ENCODE measurements around the gene ELMO1.

DNA sequence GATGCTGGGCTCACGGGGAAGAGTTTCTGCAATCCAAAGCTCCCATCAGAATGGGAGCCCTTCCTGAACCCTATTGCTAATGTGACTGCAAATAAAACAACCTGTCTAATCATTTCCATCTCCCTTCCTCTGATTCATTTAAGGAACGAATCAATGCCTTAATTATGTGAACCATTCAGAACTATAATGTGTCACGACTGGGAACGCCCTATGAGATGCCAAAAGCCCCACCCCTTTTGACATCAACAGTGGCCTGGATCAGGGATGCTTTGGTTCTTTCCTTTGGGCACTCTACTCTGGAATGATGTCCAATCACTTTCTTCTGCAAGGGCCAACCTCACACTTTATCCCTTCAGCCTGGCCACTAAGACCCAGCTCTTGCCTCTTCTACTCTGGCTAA is 528.9 kb downstream of the ELMO1 start:
- TF ChIP-seq, protein P1, sequence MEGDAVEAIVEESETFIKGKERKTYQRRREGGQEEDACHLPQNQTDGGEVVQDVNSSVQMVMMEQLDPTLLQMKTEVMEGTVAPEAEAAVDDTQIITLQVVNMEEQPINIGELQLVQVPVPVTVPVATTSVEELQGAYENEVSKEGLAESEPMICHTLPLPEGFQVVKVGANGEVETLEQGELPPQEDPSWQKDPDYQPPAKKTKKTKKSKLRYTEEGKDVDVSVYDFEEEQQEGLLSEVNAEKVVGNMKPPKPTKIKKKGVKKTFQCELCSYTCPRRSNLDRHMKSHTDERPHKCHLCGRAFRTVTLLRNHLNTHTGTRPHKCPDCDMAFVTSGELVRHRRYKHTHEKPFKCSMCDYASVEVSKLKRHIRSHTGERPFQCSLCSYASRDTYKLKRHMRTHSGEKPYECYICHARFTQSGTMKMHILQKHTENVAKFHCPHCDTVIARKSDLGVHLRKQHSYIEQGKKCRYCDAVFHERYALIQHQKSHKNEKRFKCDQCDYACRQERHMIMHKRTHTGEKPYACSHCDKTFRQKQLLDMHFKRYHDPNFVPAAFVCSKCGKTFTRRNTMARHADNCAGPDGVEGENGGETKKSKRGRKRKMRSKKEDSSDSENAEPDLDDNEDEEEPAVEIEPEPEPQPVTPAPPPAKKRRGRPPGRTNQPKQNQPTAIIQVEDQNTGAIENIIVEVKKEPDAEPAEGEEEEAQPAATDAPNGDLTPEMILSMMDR (conservative IDR thresholded peaks at IDR 0.05; ENCODE audit: low read depth, low read length), result no peak
- TF ChIP-seq EZH2 (IDR thresholded peaks at IDR 0.05; ENCODE audit: low read length, unreplicated experiment) (no peak), EZH2phosphoT487 (IDR thresholded peaks at IDR 0.05; ENCODE audit: borderline replicate concordance, low read length) (no peak)
